BJ (cell line): ENCODE data around the gene SUPT4H1. TPM values are rescaled to one million over a fixed set of nuclear protein-coding genes. Genes with fewer than 3 reads are reported as not detected.

Experiments
- CTCF ChIA-PET: fragments of 350-600 bp; formaldehyde crosslinking; extraction: SDS; loops from one replicate; lab custom pipeline; 2021; ENCODE audit warnings: antibody characterized with exemption, inconsistent platforms; lab: Yijun Ruan, JAX
- POLR2A ChIA-PET: fragments of 300-600 bp; sonication (Branson Sonifier 250); formaldehyde crosslinking; extraction: SDS; loops from one replicate; lab custom pipeline; 2021; ENCODE audit warnings: antibody characterized with exemption; lab: Charles Lee
- DNase-seq: peaks from one replicate; pipeline ENCODE4 v3.0.0-alpha.2; 2011; ENCODE audit warnings: low read depth
- H3K27me3 ChIP-seq: 2 replicates; pipeline ENCODE4 v1.6.0; 2011; ENCODE audit warnings: low read length; ENCODE audit not compliant: control insufficient read depth, insufficient read depth
- H3K36me3 ChIP-seq: 2 replicates; pipeline ENCODE4 v1.5.1; 2011; ENCODE audit warnings: low read length; ENCODE audit not compliant: control insufficient read depth, insufficient read depth
- H3K4me3 ChIP-seq: 2 replicates; pipeline ENCODE4 v1.5.1; 2011; ENCODE audit warnings: low read depth, mild to moderate bottlenecking, control low read depth, low read length
- polyA plus RNA-seq: library from polyadenylated mRNA; depleted of rRNA; stranded (reverse); fragments of >200 nt; gene quantifications from 2 replicates; pipeline ENCODE4 v1.2.3, GENCODE V29; 2011; rRNA removed
- small RNA-seq: library from RNA; depleted of rRNA; stranded (forward); fragments of <200 nt; gene quantifications from one replicate; pipeline ENCODE3, GENCODE V24; 2012; ENCODE audit warnings: low replicate concordance, low read depth; ENCODE audit not compliant: insufficient read length
- TF ChIP-seq, protein P1 (sequence below): IDR thresholded peaks from 2 replicates; pipeline ENCODE4 v1.5.1; 2011; ENCODE audit warnings: low read depth, mild to moderate bottlenecking, control low read depth, inconsistent platforms, low read length, moderate library complexity; ENCODE audit not compliant: insufficient read depth

The SUPT4H1 gene
- polyA plus RNA-seq, 1 experiment: 145 TPM

DNA sequence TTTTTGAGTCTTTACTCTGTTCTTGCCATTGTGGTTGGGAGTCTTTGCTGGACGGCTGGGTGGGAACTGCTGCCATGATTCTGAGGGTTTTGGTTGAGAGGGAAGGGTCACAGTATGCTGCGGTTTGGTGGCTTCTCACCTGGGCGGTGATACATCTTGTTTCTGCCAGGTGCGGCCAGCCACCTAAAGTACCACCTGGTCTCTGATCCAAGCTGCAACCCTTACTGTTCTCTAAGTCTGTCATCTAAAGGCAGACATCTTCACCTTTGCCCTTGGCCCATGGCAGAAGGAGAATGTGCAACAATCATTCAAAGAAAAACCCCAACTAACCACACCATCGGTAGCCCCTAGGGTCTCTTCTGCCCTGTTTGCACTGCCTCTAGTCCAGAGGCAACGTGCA is 51.7 kb downstream of the SUPT4H1 start:
- TF ChIP-seq, protein P1, sequence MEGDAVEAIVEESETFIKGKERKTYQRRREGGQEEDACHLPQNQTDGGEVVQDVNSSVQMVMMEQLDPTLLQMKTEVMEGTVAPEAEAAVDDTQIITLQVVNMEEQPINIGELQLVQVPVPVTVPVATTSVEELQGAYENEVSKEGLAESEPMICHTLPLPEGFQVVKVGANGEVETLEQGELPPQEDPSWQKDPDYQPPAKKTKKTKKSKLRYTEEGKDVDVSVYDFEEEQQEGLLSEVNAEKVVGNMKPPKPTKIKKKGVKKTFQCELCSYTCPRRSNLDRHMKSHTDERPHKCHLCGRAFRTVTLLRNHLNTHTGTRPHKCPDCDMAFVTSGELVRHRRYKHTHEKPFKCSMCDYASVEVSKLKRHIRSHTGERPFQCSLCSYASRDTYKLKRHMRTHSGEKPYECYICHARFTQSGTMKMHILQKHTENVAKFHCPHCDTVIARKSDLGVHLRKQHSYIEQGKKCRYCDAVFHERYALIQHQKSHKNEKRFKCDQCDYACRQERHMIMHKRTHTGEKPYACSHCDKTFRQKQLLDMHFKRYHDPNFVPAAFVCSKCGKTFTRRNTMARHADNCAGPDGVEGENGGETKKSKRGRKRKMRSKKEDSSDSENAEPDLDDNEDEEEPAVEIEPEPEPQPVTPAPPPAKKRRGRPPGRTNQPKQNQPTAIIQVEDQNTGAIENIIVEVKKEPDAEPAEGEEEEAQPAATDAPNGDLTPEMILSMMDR: no peak
- no peaks in the 10 kb centered on the region for H3K27me3 ChIP-seq
- ChIA-PET POLR2A (no interaction called here), CTCF (interaction anchor here (0.8 to 1.7 kb wide), 3 partner anchors 9 to 23 kb away, joined by 3 to 4 read pairs (median 3); no protein-coding TSS in a partner anchor)
- no peak for DNase-seq
- H3K4me3 ChIP-seq: no peak overlapping the region
- H3K36me3 ChIP-seq: no peaks in the 10 kb centered on the region

Small RNAs within 50 kb of the gene (small RNA-seq; reads per million reads assigned to genes)
- gene MIR4736: not detected

Other genes starting within 250 kb of the SUPT4H1 start
- not detected in 2 replicates for gene OR4D1, start 203.8 kb downstream of the SUPT4H1 start, polyA plus RNA-seq
- not detected in 2 replicates for gene OR4D2, start 185.2 kb downstream of the SUPT4H1 start, polyA plus RNA-seq
- gene EPX, start 159.5 kb downstream of the SUPT4H1 start, polyA plus RNA-seq: not detected in 2 replicates
- gene MKS1, start 132.9 kb downstream of the SUPT4H1 start, polyA plus RNA-seq: 11.6 and 14.1 TPM in 2 replicates
- gene LPO, start 113.6 kb downstream of the SUPT4H1 start, polyA plus RNA-seq: 0.06 and 0.07 TPM in 2 replicates
- not detected in 2 replicates for gene MPO, start 71.3 kb downstream of the SUPT4H1 start, polyA plus RNA-seq
- 3.9 and 5.6 TPM in 2 replicates for gene TSPOAP1, start 23.4 kb downstream of the SUPT4H1 start, polyA plus RNA-seq
- not detected in 2 replicates for gene RNF43, start 65.3 kb upstream of the SUPT4H1 start, polyA plus RNA-seq
- not detected in 2 replicates for gene HSF5, start 136.2 kb upstream of the SUPT4H1 start, polyA plus RNA-seq
- gene MTMR4, start 162.4 kb upstream of the SUPT4H1 start, polyA plus RNA-seq: 19.5 and 35.2 TPM in 2 replicates